ENCODE results near the gene DARS1.

DNA sequence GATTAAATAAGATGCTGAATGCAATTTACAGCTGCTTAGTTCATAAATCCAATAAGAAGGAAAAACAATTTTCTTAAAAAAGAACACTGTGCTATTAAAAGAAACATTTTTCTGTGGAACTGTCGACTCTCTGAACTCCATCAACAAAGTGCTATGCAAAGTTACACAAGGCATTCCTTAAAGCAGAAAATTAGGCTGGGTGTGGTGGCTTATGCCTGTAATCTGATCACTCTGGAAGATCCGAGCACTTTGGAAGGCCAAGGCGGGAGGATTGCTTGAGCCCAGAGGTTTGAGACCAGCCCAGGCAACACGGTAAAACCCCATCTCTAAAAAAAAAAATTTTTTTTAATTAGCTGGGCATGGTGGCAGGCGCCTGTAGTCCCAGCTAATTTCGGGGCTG, 122.2 kb downstream of the DARS1 start:
- TF ChIP-seq CTCF (IDR thresholded peaks at IDR 0.05) (no peak), EZH2 (IDR thresholded peaks at IDR 0.05; ENCODE audit: borderline replicate concordance, insufficient read depth, low read depth, low read length, poor library complexity, severe bottlenecking) (no peak)

Data from B cell (primary cell).